GM18498 (cell line): ENCODE results near the gene ENDOU.
"Not testable (repeated sequence)": the region's sequence is repeated elsewhere in the genome, so short reads cannot be mapped to it uniquely, and the experiment has no call there.

Source experiments
- ATAC-seq: cut with Tn5 transposase; IDR thresholded peaks from one replicate; pipeline ENCODE4 v1.9.1; 2021; ENCODE audit warnings: mild to moderate bottlenecking, moderate library complexity; ENCODE audit not compliant: unreplicated experiment

ENDOU gene

GRCh38 chr12:47698055-47698454 is 27.2 kb downstream of the ENDOU start:
- ATAC-seq: no peak

- ATAC-seq: no peak
These were observed 36.1 kb downstream of the ENDOU start for GRCh38 chr12:47689215-47689614.

GRCh38 chr12:47687636-47688035 is 37.7 kb downstream of the ENDOU start:
- no peak for ATAC-seq

GRCh38 chr12:47686645-47687240 is 38.5 kb downstream of the ENDOU start:
- ATAC-seq: no peak

GRCh38 chr12:47679785-47680184 is 45.5 kb downstream of the ENDOU start:
- no peak for ATAC-seq

GRCh38 chr12:47672068-47672467 is 53.2 kb downstream of the ENDOU start:
- no peak for ATAC-seq

GRCh38 chr12:47667935-47668334 is 57.4 kb downstream of the ENDOU start:
- ATAC-seq: not testable (repeated sequence)
